Right hindlimb (tissue), 1 donor: ENCODE results near the gene CTNNB1.

Source experiments
- DNase-seq: peaks from one replicate; pipeline ENCODE4 v3.0.0-alpha.2; 2018

CTNNB1 gene

GRCh38 chr3:41198950-41199865, at the start of gene CTNNB1:
TSS of gene CTNNB1 (plus strand) at chr3:41199505. CDS start at chr3:41224069, 24,564 bp downstream.
- DNase-seq, result peak; percentile 95

DNA sequence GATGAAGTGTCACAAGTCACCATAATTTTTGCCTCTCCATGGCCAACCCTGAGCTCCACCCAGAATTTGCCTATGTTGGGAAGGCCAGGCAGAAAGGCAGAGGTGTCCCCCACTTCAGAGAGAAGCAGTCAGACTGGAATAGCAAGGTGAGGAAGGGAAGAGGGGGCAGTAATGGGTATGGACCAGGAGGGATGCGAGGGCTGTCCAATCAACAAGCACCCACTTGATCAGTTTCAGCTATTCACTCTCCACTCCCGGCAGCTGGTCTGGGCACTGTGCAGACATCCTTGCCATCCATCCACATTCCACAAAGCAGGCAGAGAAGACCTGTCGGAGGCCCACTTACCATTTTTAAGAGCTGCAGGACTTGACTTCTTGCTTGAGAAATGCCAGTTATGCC, 43.5 kb upstream of the CTNNB1 start:
- no peak for DNase-seq

GRCh38 chr3:41158947-41159346, 40.4 kb upstream of the CTNNB1 start:
- no peak for DNase-seq

DNA sequence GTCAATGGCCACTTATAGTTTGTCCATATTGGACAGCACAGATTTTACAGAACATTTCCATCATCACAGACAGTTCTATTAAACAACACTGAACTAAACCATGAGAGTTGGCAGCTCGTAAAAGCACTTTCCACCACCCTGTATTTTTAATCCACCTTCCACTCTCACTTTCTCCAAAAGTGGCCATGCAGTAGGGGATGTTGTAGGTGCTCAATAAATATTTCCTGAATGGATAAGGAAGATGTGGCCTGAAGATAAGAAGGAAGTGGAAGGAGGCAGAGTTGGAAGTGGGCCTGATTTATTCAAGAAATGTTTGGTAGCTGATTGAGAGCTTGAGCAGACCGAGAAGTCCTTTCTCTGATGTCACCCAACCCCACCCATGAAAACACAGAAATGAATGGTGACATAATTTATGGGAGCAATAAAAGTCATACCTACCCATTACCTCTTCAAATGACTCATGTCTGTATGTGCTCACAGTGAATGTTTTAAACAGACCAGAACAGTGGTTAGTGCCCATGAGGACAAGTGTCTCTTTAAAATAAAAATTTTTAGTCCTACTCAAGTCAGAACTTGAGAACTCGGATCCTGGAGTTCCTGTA, 39.6 kb upstream of the CTNNB1 start:
- no peak for DNase-seq

DNA sequence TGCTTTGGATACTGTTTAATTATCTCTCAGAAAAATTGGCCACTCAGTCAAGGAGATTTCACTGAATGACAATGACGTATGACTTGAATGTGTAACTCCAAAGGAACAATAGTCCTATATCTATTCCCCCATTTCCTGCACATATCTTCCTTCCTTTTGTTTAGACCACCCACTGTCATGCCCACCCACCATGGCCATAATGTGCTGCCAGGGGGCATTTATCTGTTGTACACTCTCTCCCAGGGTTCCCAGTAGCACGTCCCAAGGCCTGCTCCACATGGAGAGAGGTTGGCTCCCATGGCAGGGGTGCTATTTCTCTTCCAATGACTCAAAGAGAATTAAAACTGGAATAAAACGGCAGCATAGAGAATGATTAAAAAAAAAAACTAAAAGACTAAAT, 36.8 kb upstream of the CTNNB1 start:
- no peak for DNase-seq

DNA sequence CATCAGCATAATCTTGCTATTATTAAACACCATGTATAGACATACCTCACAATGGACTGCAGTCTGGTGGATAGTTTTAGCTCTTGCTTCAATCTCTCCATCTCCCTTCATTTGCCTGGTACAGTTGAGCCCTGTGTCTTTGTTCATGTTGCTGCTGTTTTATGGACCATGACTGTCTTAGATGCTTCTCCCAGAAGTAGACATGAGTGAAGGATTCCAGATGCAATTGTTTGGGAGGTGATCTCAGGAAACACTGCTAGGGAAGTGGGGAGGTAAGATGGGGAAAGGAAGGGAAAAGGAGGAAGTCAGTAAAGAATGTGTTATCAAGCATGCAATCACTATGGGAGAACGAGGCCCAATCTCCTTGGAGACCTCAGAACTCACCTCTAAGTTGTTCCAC, 36.3 kb upstream of the CTNNB1 start:
- no peak for DNase-seq

DNA sequence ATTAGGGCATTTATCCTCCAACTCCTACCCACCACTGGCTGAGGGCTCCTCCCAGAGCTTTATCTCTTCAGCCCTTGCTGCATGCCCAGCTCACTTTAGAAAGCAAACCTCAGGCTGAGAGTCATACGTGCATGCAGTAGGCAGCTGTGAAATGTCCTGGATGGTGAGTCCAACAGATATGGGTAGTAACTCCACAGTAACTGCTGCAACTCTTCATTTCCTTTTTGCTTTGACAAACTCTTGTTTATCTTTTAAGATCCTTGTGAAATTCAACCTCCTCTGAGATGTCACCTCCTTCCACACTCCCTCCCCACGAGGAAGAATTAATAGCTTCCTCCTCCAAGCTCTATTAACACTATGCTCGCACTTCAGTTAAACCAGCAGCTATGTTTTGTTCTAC, 35.9 kb upstream of the CTNNB1 start:
- no peak for DNase-seq

DNA sequence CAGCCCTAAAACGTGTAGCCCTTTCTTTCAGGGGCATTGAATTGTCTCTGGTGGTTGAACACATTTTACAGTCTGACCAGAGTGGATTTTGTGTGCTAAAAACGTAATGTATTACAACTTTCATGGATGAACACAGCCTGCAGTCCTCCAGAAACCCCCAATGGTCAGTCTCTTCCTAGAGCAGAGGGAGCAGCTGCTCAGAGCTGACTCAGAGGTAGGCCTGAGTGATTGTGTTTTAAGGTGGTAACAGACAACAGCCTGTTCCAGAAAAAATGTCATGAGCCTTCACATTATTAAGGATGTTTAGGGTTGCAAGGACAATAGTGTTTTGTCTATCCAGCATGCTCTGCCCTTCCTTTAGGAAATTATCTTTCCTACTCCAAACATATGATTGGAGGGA, 34.5 kb upstream of the CTNNB1 start:
- no peak for DNase-seq

DNA sequence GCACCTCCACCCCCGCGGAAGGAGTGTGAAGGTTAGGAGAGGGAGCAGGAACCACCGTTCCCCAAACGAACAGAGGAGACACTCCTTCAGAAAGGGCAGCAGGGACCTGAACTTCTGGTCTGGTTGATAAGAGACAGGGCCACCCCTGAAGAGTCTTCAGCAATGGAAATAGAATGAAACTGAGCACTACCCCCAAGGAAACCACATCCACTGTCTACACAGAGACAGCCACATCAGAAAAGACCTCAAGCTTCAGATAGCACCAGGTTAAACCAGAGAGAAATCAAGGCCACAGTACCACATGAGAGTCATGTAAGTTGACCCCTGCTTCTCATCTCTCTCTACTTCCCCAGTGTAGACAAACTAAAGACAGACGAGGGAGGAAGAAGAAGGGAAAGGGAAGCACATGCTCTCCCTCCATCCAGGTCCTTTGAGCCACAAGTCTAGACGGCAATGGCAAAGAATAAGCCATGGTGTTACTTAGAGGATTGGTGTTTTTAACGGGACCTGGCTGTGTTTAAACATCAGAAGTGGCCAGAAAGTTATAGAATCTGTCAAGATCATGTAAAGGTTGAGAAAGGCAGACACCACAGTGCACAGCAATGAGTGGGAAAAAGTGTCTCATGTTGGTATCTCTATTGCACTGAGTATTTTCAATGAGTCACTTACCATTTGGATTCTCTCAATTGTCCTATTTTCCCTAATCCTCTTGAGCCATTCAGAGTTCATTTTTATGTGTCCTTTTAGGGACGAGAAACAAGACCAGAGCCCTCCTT, 31.4 kb upstream of the CTNNB1 start:
- no peak for DNase-seq

DNA sequence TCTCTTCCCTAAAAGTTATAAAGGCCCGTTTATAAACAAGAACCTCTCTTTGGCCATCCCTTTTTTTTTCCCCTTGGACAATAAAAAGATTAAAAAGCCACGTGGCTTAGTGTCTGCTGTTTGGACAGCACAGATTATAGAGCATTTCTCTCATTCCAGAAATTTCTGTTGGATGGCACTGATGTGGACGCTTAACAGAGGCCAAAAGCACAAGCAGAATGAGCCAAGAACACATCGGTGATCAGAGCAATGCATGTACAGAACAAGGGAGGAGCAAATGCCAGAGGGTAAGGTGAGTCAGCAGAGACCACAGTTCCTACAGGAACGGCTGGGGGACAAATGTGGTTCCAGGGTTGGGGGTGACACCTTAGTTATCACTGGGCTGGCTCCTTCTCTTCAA, 30.3 kb upstream of the CTNNB1 start:
- no peak for DNase-seq

DNA sequence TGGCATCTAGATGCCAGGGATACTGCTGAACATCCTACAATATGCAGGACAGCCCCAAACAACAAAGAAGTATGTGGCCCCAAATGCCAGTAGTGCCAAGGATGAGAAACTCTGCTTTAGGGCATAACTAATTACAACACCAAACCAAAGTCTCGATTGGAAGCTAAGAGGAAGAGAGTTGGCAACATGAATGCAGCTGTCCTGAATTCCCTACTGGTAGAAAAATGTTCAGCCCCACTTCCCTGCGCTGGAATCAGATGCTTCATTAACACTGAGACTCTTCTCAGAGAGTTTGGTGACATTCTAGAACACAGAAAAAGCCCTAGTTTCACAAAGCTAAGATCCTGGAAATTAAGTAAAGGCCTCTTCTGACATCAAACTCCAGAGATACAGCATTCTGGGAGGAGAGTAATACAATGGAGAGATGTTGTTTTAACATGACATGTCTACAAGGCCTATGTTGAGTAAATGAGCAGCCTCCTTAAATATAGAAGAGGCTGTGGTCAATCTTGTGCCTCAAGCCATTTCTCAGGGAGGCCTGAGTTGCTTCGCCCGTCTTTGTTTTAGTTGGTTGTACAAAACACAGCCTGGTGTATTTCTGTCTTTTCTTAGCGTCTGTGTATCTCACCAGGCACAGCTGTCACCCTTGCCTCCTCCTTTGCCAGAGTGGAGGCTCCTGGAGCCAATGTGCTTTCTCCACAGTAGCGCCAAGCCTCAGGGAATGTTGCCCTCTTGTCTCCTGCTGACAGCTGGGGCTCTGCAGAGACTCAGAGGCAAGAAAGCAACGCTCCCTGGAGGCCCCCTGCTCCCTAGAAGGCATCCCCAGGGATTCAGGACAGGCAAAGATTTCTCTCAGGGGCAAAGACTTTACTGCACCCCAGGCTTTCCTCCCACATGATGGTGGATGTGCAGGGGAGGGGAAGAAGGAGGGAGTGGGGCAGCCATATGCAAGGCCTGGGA, 25.1 kb upstream of the CTNNB1 start:
- DNase-seq, result peak; percentile 48

- no peak for DNase-seq
These were observed 23.9 kb upstream of the CTNNB1 start for GRCh38 chr3:41175365-41175764.

GRCh38 chr3:41176596-41176995, 22.7 kb upstream of the CTNNB1 start:
- DNase-seq, result peak; percentile 23

GRCh38 chr3:41178576-41178975, 20.7 kb upstream of the CTNNB1 start:
- DNase-seq, result no peak

GRCh38 chr3:41180396-41180795, 18.9 kb upstream of the CTNNB1 start:
- no peak for DNase-seq

DNA sequence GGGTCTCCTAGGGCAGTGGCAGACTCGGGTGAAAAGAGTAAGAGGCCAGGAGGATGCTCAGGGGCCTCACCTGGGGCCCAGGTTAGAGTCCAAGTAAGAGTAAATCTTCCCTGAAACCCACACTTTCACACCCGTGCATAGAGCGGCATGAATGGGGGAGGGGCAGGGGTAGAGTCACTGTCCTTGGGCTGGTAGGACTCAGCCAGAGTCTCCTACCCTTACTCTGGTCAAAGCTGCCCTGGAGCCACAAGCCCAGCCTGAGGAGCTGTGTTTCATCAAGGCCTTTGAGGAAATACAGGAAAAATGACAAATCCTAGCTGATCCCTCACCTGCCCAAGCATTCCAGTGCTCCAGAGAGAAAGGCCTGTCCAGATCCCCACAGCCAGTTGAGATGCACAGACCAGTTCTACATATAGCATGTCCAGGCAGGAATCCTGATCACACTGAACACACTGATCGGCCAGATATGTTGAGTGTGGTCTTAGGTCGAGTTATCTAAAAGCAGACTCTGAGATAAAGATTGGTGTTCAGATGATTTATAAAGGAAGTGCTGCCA, 16.7 kb upstream of the CTNNB1 start:
- no peak for DNase-seq

DNA sequence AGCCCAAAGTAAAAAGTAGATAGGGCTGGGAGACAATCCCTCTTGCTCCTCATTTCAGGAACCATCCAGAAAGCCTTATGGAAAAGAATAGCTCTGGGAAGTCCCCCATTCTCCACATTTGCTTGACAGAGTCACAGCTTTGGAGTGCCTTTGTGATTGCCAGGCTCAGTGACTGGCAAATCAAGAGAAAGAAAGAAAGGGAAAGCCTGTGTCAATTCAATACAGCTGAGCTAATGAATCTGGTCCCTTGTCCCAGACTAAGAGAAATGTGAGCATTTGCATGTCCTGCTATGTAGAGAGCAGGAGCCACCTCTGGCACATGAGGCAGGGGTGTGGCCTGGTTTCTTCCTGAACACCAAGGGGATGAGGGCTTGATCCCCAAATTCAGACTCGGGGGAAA, 14.9 kb upstream of the CTNNB1 start:
- no peak for DNase-seq

- no peak for DNase-seq
These were observed 13.0 kb upstream of the CTNNB1 start for GRCh38 chr3:41186297-41186696.

DNA sequence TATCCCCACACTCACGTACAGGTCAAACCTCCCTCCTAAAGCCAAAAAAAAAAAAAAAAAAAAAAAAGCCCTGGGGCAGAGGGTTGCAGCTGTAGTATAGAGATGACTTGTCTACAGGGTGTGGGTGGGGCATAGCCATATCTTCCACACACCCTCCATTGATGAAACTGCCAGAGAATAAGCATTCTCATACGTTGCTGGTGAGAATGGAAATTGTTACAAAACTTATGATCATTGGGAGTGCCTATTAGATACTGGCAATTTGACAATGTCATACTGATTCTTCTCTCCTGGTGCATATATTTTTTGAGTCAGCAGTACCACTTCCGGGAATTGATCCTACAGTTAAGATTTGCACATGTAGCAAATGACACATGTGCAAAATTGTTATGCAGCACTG, 11.0 kb upstream of the CTNNB1 start:
- no peak for DNase-seq

DNA sequence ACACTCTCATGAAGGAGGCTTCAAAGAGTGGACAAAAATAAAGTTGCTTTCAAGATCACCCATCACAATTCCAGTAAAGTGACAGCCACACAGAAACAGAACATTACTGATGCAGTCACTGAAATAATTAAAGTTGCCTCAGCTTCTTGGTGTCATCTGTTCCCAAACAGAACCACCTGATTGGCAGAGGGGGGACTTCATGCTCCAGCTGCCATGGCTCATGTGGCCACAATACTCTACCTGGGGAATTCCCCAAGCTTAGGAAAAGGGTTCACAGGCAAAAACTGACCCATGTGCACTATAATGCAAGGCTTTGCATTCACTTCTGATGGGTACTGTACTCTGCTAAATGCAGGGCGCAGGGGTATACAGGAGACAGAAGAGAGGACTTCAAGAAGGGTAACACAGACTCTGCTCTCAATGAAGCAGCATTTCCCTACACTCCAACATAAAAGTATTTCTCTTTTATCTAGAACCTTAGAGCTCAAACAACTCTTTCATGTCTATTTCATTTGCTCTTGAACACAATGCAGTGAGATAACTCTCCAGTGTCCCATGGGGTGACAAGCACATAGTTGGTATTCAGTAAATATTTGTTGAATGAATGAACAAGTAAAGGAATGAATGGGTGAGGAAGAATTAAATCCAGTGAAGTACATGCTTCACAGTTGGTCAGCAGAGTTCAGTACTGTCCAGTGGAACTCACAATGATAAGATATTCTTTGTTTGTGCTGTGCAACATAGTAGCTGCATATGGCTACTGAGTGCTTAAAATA, 8.6 kb upstream of the CTNNB1 start:
- DNase-seq, result no peak

- DNase-seq, result no peak
These were observed 6.4 kb upstream of the CTNNB1 start for GRCh38 chr3:41192885-41193284.
